A673 (cell line): Measurements from ENCODE around the gene ACOX3. TPM values are rescaled to one million over a fixed set of nuclear protein-coding genes. Genes with fewer than 3 reads are reported as not detected.

Source experiments
- BruUV-seq: library from RNA; stranded (reverse); fragments of 400-500 nt; replicated peaks from 2 replicates; lab custom pipeline; 2021; lab: Mats Ljungman, UMichigan
- CTCF ChIA-PET: fragments of 300-600 bp; sonication (Branson Sonifier 250); formaldehyde crosslinking; loops from one replicate; lab custom pipeline; 2022; ENCODE audit warnings: antibody characterized with exemption; lab: Charles Lee
- POLR2A ChIA-PET: fragments of 300-600 bp; sonication (Branson Sonifier 250); formaldehyde crosslinking; loops from one replicate; lab custom pipeline; 2022; ENCODE audit warnings: antibody characterized with exemption; ENCODE audit not compliant: low non-redundant PET; lab: Charles Lee
- DNase-seq: peaks from one replicate; pipeline ENCODE4 v3.0.0-alpha.2; 2015; ENCODE audit warnings: low spot score
- H3K27ac ChIP-seq: fragments of 200-600 bp; sonication (generic); 2 replicates; pipeline ENCODE4 v1.5.1; 2016; ENCODE audit warnings: mixed run types, low read depth, mild to moderate bottlenecking, mixed read lengths, antibody characterized with exemption, low read length; ENCODE audit not compliant: poor library complexity, severe bottlenecking
- H3K27me3 ChIP-seq: fragments of 200-600 bp; sonication (generic); replicated peaks from 2 replicates; pipeline ENCODE4 v1.6.1; 2017; ENCODE audit warnings: mixed run types, low read depth, mild to moderate bottlenecking, mixed read lengths, antibody characterized with exemption, low read length; ENCODE audit not compliant: insufficient read depth, poor library complexity
- H3K36me3 ChIP-seq: fragments of 200-600 bp; sonication (generic); 2 replicates; pipeline ENCODE4 v1.6.1; 2016; ENCODE audit warnings: mixed run types, mild to moderate bottlenecking, mixed read lengths, antibody characterized with exemption, low read length; ENCODE audit not compliant: insufficient read depth, poor library complexity, severe bottlenecking
- H3K4me1 ChIP-seq: fragments of 200-600 bp; sonication (generic); 2 replicates; pipeline ENCODE4 v1.6.1; 2017; ENCODE audit warnings: mixed run types, mild to moderate bottlenecking, mixed read lengths, antibody characterized with exemption, low read length; ENCODE audit not compliant: insufficient read depth, poor library complexity, severe bottlenecking
- H3K4me3 ChIP-seq: fragments of 200-600 bp; sonication (generic); 2 replicates; pipeline ENCODE4 v1.5.1; 2016; ENCODE audit warnings: low read depth, mixed run types, mild to moderate bottlenecking, mixed read lengths, low read length; ENCODE audit not compliant: poor library complexity, severe bottlenecking
- H3K9me3 ChIP-seq: fragments of 200-600 bp; sonication (generic); 2 replicates; pipeline ENCODE4 v1.6.1; 2016; ENCODE audit warnings: mixed run types, low read depth, mild to moderate bottlenecking, mixed read lengths, antibody characterized with exemption, low read length; ENCODE audit not compliant: poor library complexity, severe bottlenecking
- CTCF ChIP-seq: fragments of 300-800, 200-600 bp; sonication (generic); conservative IDR thresholded peaks from 2 replicates; pipeline ENCODE4 v1.5.1; 2017; ENCODE audit warnings: low read depth, mild to moderate bottlenecking, antibody characterized with exemption, low read length, moderate library complexity, mixed read lengths
- EZH2 ChIP-seq: fragments of 200-600 bp; sonication (generic); IDR thresholded peaks from 2 replicates; pipeline ENCODE4 v1.6.1; 2017; ENCODE audit warnings: borderline replicate concordance, low read depth, mild to moderate bottlenecking, mixed read lengths, antibody characterized with exemption, low read length; ENCODE audit not compliant: poor library complexity, severe bottlenecking
- intact Hi-C: fragments of 100-400 bp; cut with micrococcal nuclease; formaldehyde crosslinking; loops from one replicate; pipeline ENCODE4 v1.10.0; 2022; ENCODE audit not compliant: unreplicated experiment
- total RNA-seq: library from RNA; stranded (reverse); gene quantifications from 2 replicates; pipeline ENCODE4 v1.2.3, GENCODE V29; 2021

The ACOX3 gene
- total RNA-seq, 1 experiment from 2014 or later, result 14.3 TPM

- TF ChIP-seq CTCF (no peak), EZH2 (no peak)
- BruUV-seq, result no TSS peak
- Histone ChIP-seq H3K27ac (no peak overlapping the region), H3K9me3 (no peaks in the 10 kb centered on the region), H3K27me3 (no peaks in the 10 kb centered on the region), H3K36me3 (no peaks in the 10 kb centered on the region), H3K4me3 (no peak overlapping the region), H3K4me1 (no peaks in the 10 kb centered on the region)
- intact Hi-C loops, result no loop called here
- POLR2A ChIA-PET, result no interaction called here
- no peak for DNase-seq
- CTCF ChIA-PET, result no interaction called here
Observed at GRCh38 chr4:8381814-8382581, 58.5 kb downstream of the ACOX3 start.

- no peaks in the 10 kb centered on the region for H3K9me3 ChIP-seq
- DNase-seq, result no peak
- no peaks in the 10 kb centered on the region for H3K36me3 ChIP-seq
- no peaks in the 10 kb centered on the region for H3K27me3 ChIP-seq
- ChIA-PET POLR2A (no interaction called here), CTCF (no interaction called here)
- BruUV-seq, result no TSS peak
- intact Hi-C loops, result no loop called here
- no peaks in the 10 kb centered on the region for H3K4me1 ChIP-seq
- no peak overlapping the region for H3K27ac ChIP-seq
- no peak for TF ChIP-seq EZH2
- TF ChIP-seq CTCF, result no peak
- no peak overlapping the region for H3K4me3 ChIP-seq
Observed at GRCh38 chr4:8380511-8381415, 59.8 kb downstream of the ACOX3 start.

GRCh38 chr4:8379771-8380170 lies 60.8 kb downstream of the ACOX3 start:
- intact Hi-C loops, result no loop called here
- POLR2A ChIA-PET, result no interaction called here
- BruUV-seq, result no TSS peak
- Histone ChIP-seq H3K4me3 (no peak overlapping the region), H3K36me3 (no peaks in the 10 kb centered on the region), H3K9me3 (no peaks in the 10 kb centered on the region), H3K27ac (no peak overlapping the region), H3K27me3 (no peaks in the 10 kb centered on the region), H3K4me1 (no peaks in the 10 kb centered on the region)
- CTCF ChIA-PET, result no interaction called here
- DNase-seq, result no peak
- no peak for TF ChIP-seq CTCF
- no peak for TF ChIP-seq EZH2
